ENCODE results near the gene EBLN1. TPM values are rescaled to one million over a fixed set of nuclear protein-coding genes. Genes with fewer than 3 reads are reported as not detected.

The EBLN1 gene
- total and polyA plus RNA-seq, 11 donors, result not detected

- peak overlapping the region; percentile 85 to 97 (median 92) for H3K27ac ChIP-seq
- H3K27me3 ChIP-seq, result no peaks in the 10 kb centered on the region
- TF ChIP-seq CTCF (IDR thresholded peaks at IDR 0.05) (no peak), POLR2A (IDR thresholded peaks at IDR 0.05) (no peak)
- H3K4me1 ChIP-seq, result peaks cover 0 to 9% (median 6%) of the 10 kb centered on the region in 12 donors
- no peaks in the 10 kb centered on the region for H3K9me3 ChIP-seq
- intact Hi-C loops (cut with DNase I), result loop anchor here (1.0 to 10.0 kb wide), 14 partner anchors 21 to 758 kb away; partner anchors contain the start of genes COMMD3 (in 8 of the 10) and DNAJC1 (in 4 of the 10)
- peak overlapping the region; percentile 57 to 89 (median 77) for H3K4me3 ChIP-seq
- ATAC-seq, result no peak
- no peak for DNase-seq
- 1 to 5% (median 2%) methylated on average over 6 of the region's 6 CpGs for WGBS, 4 donors
- H3K36me3 ChIP-seq, result no peaks in the 10 kb centered on the region
Observed at GRCh38 chr10:22229802-22230157, 12.0 kb upstream of the EBLN1 start.

DNA sequence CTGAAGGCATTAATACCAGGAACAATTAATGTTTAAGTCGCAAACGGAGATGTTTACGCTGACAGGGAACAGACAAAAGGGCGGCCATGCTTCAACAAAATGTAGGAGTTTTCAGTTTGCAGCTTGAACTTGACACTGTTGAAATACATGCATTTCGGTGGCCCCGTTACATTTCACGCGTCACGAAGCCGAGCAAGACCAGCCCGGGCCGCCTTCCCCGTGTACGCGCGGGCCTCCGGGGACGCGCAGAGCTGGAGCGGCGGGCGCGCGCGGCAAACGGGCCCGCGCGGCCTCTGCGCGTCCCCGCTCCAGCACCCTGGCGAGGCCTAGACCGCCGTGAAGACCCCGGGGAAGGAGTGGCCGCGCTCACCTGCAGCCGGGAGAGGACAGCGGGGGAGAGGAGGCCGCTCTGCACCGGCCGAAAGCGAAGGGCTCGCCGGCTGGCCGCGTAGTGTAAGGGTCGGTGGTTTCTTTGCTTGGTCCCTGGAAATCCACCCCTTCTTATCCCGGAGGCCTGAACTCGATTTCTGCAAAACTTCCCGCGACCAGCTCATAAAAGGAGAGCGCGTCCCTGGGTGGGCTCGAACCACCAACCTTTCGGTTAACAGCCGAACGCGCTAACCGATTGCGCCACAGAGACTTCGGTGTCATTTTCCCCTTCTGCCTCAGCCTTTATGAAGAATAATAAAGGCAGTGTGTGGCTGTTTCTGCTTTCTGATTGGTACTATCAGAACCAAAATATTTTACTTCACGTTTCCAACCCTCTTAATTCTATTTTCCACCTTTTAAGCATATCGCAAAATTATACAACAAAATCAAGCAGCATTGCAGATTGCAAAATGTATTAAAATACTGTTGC lies 11.4 kb upstream of the EBLN1 start:
- WGBS, 4 donors, result 0 to 1% (median 0%) methylated on average over 49 to 65 of the region's 65 CpGs
- no peaks in the 10 kb centered on the region for H3K36me3 ChIP-seq
- no peaks in the 10 kb centered on the region for H3K27me3 ChIP-seq
- peak overlapping the region; percentile 85 to 97 (median 92) for H3K27ac ChIP-seq
- peak; percentile 85 to 90 (median 88) for DNase-seq
- H3K4me1 ChIP-seq, result peaks cover 0 to 9% (median 6%) of the 10 kb centered on the region in 12 donors
- peak overlapping the region; percentile 57 to 89 (median 77) for H3K4me3 ChIP-seq
- intact Hi-C loops (cut with DNase I), result loop anchor here (1.0 to 10.0 kb wide), 14 partner anchors 22 to 758 kb away; partner anchors contain the start of genes COMMD3 (in 7 of the 10) and DNAJC1 (in 4 of the 10)
- ATAC-seq, result peak; percentile 91 to 100 (median 98)
- no peaks in the 10 kb centered on the region for H3K9me3 ChIP-seq
- TF ChIP-seq POLR2A (IDR thresholded peaks at IDR 0.05) (peak in 1 of 2 donors; percentile 56), CTCF (IDR thresholded peaks at IDR 0.05) (no peak)

- Histone ChIP-seq H3K27me3 (no peaks in the 10 kb centered on the region), H3K4me3 (peak overlapping the region; percentile 57 to 89 (median 77)), H3K27ac (peak overlapping the region; percentile 85 to 97 (median 92)), H3K9me3 (no peaks in the 10 kb centered on the region), H3K36me3 (no peaks in the 10 kb centered on the region), H3K4me1 (peaks cover 0 to 9% (median 6%) of the 10 kb centered on the region in 12 donors)
- intact Hi-C loops (cut with DNase I), result loop anchor here (2.0 to 10.0 kb wide), 12 partner anchors 22 to 759 kb away; partner anchors contain the start of genes COMMD3 (in 5 of the 10) and DNAJC1 (in 4 of the 10)
- no peak for DNase-seq
- no peak for TF ChIP-seq POLR2A (IDR thresholded peaks at IDR 0.05)
- no peak for TF ChIP-seq CTCF (IDR thresholded peaks at IDR 0.05)
- WGBS, 4 donors, result 55 to 60% (median 59%) methylated on average over 9 of the region's 9 CpGs
- no peak for ATAC-seq
Observed at GRCh38 chr10:22228167-22228938, 10.5 kb upstream of the EBLN1 start.
